ENCODE measurements around the gene DAP. TPM values are rescaled to one million over a fixed set of nuclear protein-coding genes. Genes with fewer than 3 reads are reported as not detected.

The DAP gene
- total and polyA plus RNA-seq, 12 donors = 27.4 to 197 (median 101) TPM

GRCh38 chr5:10669983-10670382 is 91.1 kb downstream of the DAP start:
- DNase-seq = no peak
- Histone ChIP-seq H3K4me1 (replicated peaks in 1 of 2) (no peaks in the 10 kb centered on the region), H3K4me3 (no peak overlapping the region), H3K9me3 (replicated peaks in 1 of 3) (no peaks in the 10 kb centered on the region), H3K27me3 (no peaks in the 10 kb centered on the region), H3K36me3 (replicated peaks in 1 of 2) (no peaks in the 10 kb centered on the region), H3K27ac (no peak overlapping the region)
- no peak for TF ChIP-seq CTCF (IDR thresholded peaks at IDR 0.05)
- TF ChIP-seq POLR2A (IDR thresholded peaks at IDR 0.05) = no peak
- WGBS, 4 donors = 50 to 96% (median 92%) methylated on average over 1 of the region's 1 CpG
- intact Hi-C loops (cut with DNase I) = no loop called here

GRCh38 chr5:10668697-10669096 is 92.3 kb downstream of the DAP start:
- 75 to 89% (median 85%) methylated on average over 4 of the region's 4 CpGs for WGBS, 4 donors
- Histone ChIP-seq H3K4me3 (no peak overlapping the region), H3K9me3 (replicated peaks in 1 of 3) (no peaks in the 10 kb centered on the region), H3K27me3 (no peaks in the 10 kb centered on the region), H3K27ac (no peak overlapping the region), H3K4me1 (replicated peaks in 1 of 2) (no peaks in the 10 kb centered on the region), H3K36me3 (replicated peaks in 1 of 2) (no peaks in the 10 kb centered on the region)
- no peak for DNase-seq
- intact Hi-C loops (cut with DNase I) = no loop called here
- no peak for TF ChIP-seq CTCF (IDR thresholded peaks at IDR 0.05)
- TF ChIP-seq POLR2A (IDR thresholded peaks at IDR 0.05) = no peak

- H3K4me1 ChIP-seq (replicated peaks in 1 of 2) = no peaks in the 10 kb centered on the region
- WGBS, 4 donors = 81 to 87% (median 83%) methylated on average over 6 of the region's 6 CpGs
- TF ChIP-seq POLR2A (IDR thresholded peaks at IDR 0.05) = no peak
- no peak for TF ChIP-seq CTCF (IDR thresholded peaks at IDR 0.05)
- no peak overlapping the region for H3K27ac ChIP-seq
- H3K36me3 ChIP-seq (replicated peaks in 1 of 2) = no peaks in the 10 kb centered on the region
- DNase-seq = no peak
- H3K9me3 ChIP-seq (replicated peaks in 1 of 3) = no peaks in the 10 kb centered on the region
- no peaks in the 10 kb centered on the region for H3K27me3 ChIP-seq
- no peak overlapping the region for H3K4me3 ChIP-seq
- intact Hi-C loops (cut with DNase I) = no loop called here
Measured at GRCh38 chr5:10667431-10668057, 93.5 kb downstream of the DAP start.

GRCh38 chr5:10666531-10667299 is 94.3 kb downstream of the DAP start:
- Histone ChIP-seq H3K9me3 (replicated peaks in 1 of 3) (no peaks in the 10 kb centered on the region), H3K27me3 (no peaks in the 10 kb centered on the region), H3K36me3 (replicated peaks in 1 of 2) (no peaks in the 10 kb centered on the region), H3K4me3 (no peak overlapping the region), H3K27ac (no peak overlapping the region), H3K4me1 (replicated peaks in 1 of 2) (no peaks in the 10 kb centered on the region)
- intact Hi-C loops (cut with DNase I) = no loop called here
- TF ChIP-seq POLR2A (IDR thresholded peaks at IDR 0.05) (no peak), CTCF (IDR thresholded peaks at IDR 0.05) (no peak)
- DNase-seq = no peak
- WGBS, 4 donors = 75 to 86% (median 83%) methylated on average over 6 to 7 of the region's 7 CpGs

Data from adrenal gland (tissue), 12 donors.